ENCODE measurements around the gene TDRD12. TPM values are rescaled to one million over a fixed set of nuclear protein-coding genes. Genes with fewer than 3 reads are reported as not detected.

The TDRD12 gene
- total and polyA plus RNA-seq, 2 of the 13 experiments (the other 11 are each of a cell fraction or from before 2014, with no cell fraction given) = 0.03 to 0.40 TPM

GRCh38 chr19:32675720-32676185, 43.8 kb upstream of the TDRD12 start, which contains the start of gene RGS9BP (continued):
- 0 out of 2 replicates have a peak, but pooled peaks have one; percentile 28 for TF ChIP-seq ZBTB34 (CRISPR knock-in tag; IDR thresholded peaks at IDR 0.05)
- peak; percentile 33; the same call in 1 of the 2 replicates for TF ChIP-seq BHLHE40 (IDR thresholded peaks at IDR 0.05; ENCODE audit: low read length)
- 0 out of 2 replicates have a peak, but pooled peaks have one; percentile 9 for TF ChIP-seq ZNF224 (CRISPR knock-in tag; IDR thresholded peaks at IDR 0.05)

- no peak overlapping the region for H2AFZ ChIP-seq (ENCODE audit: low read length)
- no peaks in the 10 kb centered on the region for H3K36me3 ChIP-seq (replicated peaks in 1 of 2; ENCODE audit: control insufficient read depth in 1 of 2, insufficient read depth in 2 of 2, low read length in 2 of 2)
- no peak for DNase-seq (ENCODE audit: low spot score)
- no peak overlapping the region for H3K9ac ChIP-seq (ENCODE audit: insufficient read depth, low read depth, low read length)
- intact Hi-C loops (cut with micrococcal nuclease; ENCODE audit: unreplicated experiment) (no loop called here), in situ Hi-C loops (cut with HindIII; ENCODE audit: extremely low pct_ligation_motif_present, low pct_unique_long_range_greater_than_20kb) (loop anchor here (25.0 kb wide), 1 partner anchor 461 kb away; the partner anchor contains the start of gene WDR88)
- 82% methylated on average over 44 of the region's 93 CpGs for WGBS (ENCODE audit: low lambda C conversion rate)
- no peak overlapping the region for H3K27ac ChIP-seq (ENCODE audit: extremely low read length, insufficient read depth, low read length)
- ATAC-seq = peak; percentile 6; the same call in 1 of the 3 replicates
- H3K79me2 ChIP-seq (ENCODE audit: insufficient read depth, low read length) = peaks cover 23% of the 10 kb centered on the region
- H3K4me3 ChIP-seq (replicated peaks in 1 of 3; ENCODE audit: insufficient read depth in 1 of 3, low read depth in 2 of 3, low read length in 3 of 3) = peak overlapping the region in 2 of 3 experiments; percentile 50 to 88; a peak in 3 of 6 replicates
- peaks cover 3 to 15% of the 10 kb centered on the region in 2 experiments; a peak in 4 of 5 replicates for H3K27me3 ChIP-seq (ENCODE audit: control insufficient read depth in 1 of 2, insufficient read depth in 2 of 2, low read length in 2 of 2)
- H3K4me2 ChIP-seq (ENCODE audit: low read depth, low read length) = peak overlapping the region; percentile 94
- peaks cover 21% of the 10 kb centered on the region for H4K20me1 ChIP-seq (ENCODE audit: insufficient read depth, low read length)
- peaks cover 54% of the 10 kb centered on the region for H3K4me1 ChIP-seq (ENCODE audit: insufficient read depth, low read length)
- no peak for FAIRE-seq
- BruUV-seq (replicated peaks) = no TSS peak
- ChIA-PET POLR2A (interaction anchor here (2.3 kb wide), 1 partner anchor 15 kb away, joined by 21 read pairs; the partner anchor contains the start of gene NUDT19), CTCF (ENCODE audit: low intra/inter-chr PET ratio, low total read pairs) (no interaction called here)
- no peaks in the 10 kb centered on the region for H3K9me3 ChIP-seq (ENCODE audit: low read length)
- TF ChIP-seq ZNF18 (CRISPR knock-in tag; IDR thresholded peaks at IDR 0.05; ENCODE audit: insufficient replicate concordance) = no peak
- TF ChIP-seq CSRNP1 (CRISPR knock-in tag; IDR thresholded peaks at IDR 0.05) = 0 out of 2 replicates have a peak, but pooled peaks have one; percentile 42
- no peak for TF ChIP-seq TCF12 (IDR thresholded peaks at IDR 0.05)
- no peak for TF ChIP-seq TCF12 (CRISPR knock-in tag; IDR thresholded peaks at IDR 0.05)
- TF ChIP-seq MLXIP (CRISPR knock-in tag; IDR thresholded peaks at IDR 0.05; ENCODE audit: borderline replicate concordance) = no peak
- TF ChIP-seq RNF2 (conservative IDR thresholded peaks at IDR 0.05; ENCODE audit: low read depth) = 0 out of 2 replicates have a peak, but pooled peaks have one; percentile 32
- no peak for TF ChIP-seq RBFOX2 (IDR thresholded peaks at IDR 0.05; ENCODE audit: low read depth, low read length)
- no peak for TF ChIP-seq POGK (CRISPR knock-in tag; conservative IDR thresholded peaks at IDR 0.05)
Measured at GRCh38 chr19:32676186-32676894, 43.2 kb upstream of the TDRD12 start.

All from HepG2 (cell line).